NCI-H2227 (cell line): Measurements from ENCODE around the gene ADAM11.

Experiments
- DNase-seq: peaks from one replicate; lab custom pipeline; 2025; ENCODE audit not compliant: unreplicated experiment; lab: John Stamatoyannopoulos, UW

The ADAM11 gene

DNA sequence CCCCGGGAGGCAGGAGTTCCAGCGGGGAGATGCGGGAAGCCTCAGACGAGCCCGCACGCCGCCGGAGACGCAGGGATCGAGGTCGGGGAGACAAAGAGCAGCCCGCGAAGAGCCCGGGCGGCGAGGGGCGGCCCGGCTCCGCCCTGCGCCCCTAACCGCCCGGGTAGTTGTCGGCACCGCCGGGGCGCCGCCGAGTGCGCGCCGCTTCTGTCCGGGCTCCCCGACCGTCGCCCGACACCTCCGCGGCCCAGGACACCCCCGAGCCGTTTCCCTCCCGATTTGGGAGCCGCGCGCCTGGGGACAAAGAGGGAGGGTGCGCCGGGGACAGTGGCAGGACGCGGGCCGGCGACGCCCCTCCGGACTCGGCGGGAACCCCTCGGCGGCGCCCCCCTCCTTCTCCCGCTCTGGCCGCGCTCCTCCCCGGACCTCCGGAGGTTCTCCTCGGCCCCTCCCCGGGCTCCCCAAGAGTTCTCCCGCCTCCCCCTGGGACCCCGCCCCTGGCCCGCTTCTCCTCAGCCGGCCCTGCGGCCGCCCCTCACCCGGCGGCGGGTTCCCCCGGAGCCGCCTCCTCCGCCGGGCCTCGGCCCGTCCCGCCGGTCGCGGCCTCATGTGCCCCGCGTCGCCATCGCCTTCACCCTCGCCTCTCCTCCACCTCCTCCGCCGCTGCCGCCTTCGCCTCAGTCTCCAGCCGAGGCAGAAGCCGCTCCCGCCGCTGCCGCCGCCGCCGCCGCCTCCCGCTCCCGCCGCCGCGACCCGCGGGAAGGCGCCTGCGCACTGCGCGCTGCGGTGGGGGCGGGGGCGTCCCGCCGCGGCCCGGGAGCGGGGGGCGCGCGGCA, 71.0 kb downstream of the ADAM11 start, which contains the start of gene GJC1:
GJC1 (minus strand) TSS at position 765 of the 836 bp plus-strand sequence. CDS start 24,470 bp downstream, outside the sequence.
- DNase-seq: peak; percentile 82

DNA sequence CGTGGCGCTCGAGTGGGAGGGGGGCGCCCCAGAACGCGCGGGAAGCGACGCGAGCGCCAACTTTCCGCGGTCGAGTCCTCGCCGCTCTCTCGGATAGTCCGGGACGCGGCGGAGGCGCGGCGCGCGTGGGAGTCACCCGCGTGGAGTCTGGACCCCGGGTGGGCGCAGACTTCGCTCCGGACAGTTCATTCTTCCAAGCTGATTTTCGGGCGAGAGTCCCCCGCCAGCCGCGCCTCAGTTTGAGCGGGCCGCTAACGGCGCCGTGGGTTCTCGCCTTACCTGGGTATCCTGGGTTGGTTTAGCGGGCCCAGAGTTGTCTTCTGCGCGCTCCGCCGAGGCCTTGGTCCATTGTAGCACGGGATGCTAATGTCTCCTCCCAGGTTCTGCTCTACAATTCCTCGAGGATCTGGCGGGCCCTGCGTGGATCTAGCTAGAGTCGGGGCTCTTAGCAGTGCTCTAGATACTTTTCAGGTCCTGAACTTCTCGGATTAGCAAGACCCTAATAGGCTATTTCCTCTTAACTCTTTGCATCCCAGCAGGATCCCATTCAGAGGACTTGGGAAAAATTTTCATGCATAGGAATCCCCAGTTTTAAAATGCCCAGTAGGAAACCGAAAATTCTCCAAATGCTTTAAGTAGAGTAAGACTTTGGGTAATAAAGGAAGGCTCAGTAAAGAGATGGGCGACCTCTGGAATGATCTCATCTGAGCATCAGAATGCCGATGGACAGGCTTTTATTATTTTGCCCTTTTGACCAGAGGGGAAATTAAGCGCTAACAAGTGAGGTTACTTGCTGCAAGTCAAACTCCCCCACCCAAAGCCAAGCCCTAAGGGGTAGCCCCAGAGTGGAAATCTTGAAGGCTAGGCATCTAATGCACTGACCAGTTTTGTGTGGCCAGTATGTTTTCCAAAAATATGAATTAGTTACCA, 71.8 kb downstream of the ADAM11 start:
- DNase-seq: peak; percentile 65

DNA sequence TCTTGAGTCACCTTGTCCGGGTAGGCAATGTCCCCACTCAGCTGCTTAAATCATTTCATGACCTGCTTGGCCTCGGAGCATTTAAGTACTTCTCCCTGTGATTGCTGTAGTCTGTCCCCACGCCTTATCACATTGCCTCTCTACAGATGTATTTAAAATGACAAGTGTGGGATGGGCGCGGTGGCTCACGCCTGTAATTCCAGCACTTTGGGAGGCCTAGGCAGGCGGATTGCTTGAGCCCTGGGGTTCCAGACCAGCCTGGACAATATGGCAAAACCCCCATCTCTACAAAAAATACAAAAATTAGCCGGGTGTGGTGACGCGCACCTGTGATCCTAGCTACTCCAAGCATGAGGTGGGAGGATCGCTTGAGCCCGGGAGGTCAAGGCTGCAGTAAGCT, 72.6 kb downstream of the ADAM11 start:
- no peak for DNase-seq
